ENCODE measurements around the gene FAM162A.

- no peak for TF ChIP-seq POLR2A (IDR thresholded peaks at IDR 0.05)
- TF ChIP-seq CTCF (IDR thresholded peaks at IDR 0.05): no peak
Measured at GRCh38 chr3:122377975-122378374, 6.0 kb upstream of the FAM162A start.

All from right lobe of liver (tissue), 4 donors.